Measurements from ENCODE around the gene TMEM214.

GRCh38 chr2:27009716-27010115, 23.0 kb upstream of the TMEM214 start:
- TF ChIP-seq CTCF (IDR thresholded peaks at IDR 0.05) (no peak), POLR2AphosphoS5 (IDR thresholded peaks at IDR 0.05; ENCODE audit: low read depth, low read length) (no peak), SIN3A (IDR thresholded peaks at IDR 0.05; ENCODE audit: borderline replicate concordance, insufficient read depth, low read depth, low read length) (no peak), TCF7L2 (IDR thresholded peaks at IDR 0.05; ENCODE audit: low read depth, low read length) (no peak)
- TF ChIP-seq, protein P1, sequence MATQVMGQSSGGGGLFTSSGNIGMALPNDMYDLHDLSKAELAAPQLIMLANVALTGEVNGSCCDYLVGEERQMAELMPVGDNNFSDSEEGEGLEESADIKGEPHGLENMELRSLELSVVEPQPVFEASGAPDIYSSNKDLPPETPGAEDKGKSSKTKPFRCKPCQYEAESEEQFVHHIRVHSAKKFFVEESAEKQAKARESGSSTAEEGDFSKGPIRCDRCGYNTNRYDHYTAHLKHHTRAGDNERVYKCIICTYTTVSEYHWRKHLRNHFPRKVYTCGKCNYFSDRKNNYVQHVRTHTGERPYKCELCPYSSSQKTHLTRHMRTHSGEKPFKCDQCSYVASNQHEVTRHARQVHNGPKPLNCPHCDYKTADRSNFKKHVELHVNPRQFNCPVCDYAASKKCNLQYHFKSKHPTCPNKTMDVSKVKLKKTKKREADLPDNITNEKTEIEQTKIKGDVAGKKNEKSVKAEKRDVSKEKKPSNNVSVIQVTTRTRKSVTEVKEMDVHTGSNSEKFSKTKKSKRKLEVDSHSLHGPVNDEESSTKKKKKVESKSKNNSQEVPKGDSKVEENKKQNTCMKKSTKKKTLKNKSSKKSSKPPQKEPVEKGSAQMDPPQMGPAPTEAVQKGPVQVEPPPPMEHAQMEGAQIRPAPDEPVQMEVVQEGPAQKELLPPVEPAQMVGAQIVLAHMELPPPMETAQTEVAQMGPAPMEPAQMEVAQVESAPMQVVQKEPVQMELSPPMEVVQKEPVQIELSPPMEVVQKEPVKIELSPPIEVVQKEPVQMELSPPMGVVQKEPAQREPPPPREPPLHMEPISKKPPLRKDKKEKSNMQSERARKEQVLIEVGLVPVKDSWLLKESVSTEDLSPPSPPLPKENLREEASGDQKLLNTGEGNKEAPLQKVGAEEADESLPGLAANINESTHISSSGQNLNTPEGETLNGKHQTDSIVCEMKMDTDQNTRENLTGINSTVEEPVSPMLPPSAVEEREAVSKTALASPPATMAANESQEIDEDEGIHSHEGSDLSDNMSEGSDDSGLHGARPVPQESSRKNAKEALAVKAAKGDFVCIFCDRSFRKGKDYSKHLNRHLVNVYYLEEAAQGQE (IDR thresholded peaks at IDR 0.05; ENCODE audit: insufficient read depth in 1 of 2, low read depth in 2 of 2, low read length in 1 of 2) = no peak
